ENCODE results near the gene LRRC8D. TPM values are rescaled to one million over a fixed set of nuclear protein-coding genes. Genes with fewer than 3 reads are reported as not detected.

Gene LRRC8D
- total RNA-seq, 1 experiment from 2014 or later, result 15.0 TPM

- H3K4me3 ChIP-seq (replicated peaks in 1 of 2; ENCODE audit: low read depth in 1 of 2, low read length in 2 of 2), result no peak overlapping the region
- ChIA-PET RAD21 (ENCODE audit: low non-redundant PET in 1 of 2, low total read pairs in 2 of 2, uncharacterized antibody in 2 of 2, unreplicated experiment in 2 of 2) (no interaction called here), POLR2A (no interaction called here), CTCF (interaction anchor here (1.9 kb wide), 1 partner anchor 10 kb away, joined by 6 read pairs; no protein-coding TSS in a partner anchor)
- TF ChIP-seq CBX3 (IDR thresholded peaks at IDR 0.05; ENCODE audit: low read depth), result no peak
- TF ChIP-seq CEBPB (IDR thresholded peaks at IDR 0.05; ENCODE audit: low read depth), result no peak
- no peak for TF ChIP-seq POLR2A (IDR thresholded peaks at IDR 0.05; ENCODE audit: borderline replicate concordance, extremely low read depth, insufficient read depth, insufficient read length)
- no peak for TF ChIP-seq JUND (IDR thresholded peaks at IDR 0.05)
- no peak for TF ChIP-seq ZNF274 (IDR thresholded peaks at IDR 0.05; ENCODE audit: low read depth, low read length)
- no peak for TF ChIP-seq SP1 (IDR thresholded peaks at IDR 0.05; ENCODE audit: low read depth)
- TF ChIP-seq EZH2phosphoT487 (IDR thresholded peaks at IDR 0.05; ENCODE audit: borderline replicate concordance), result no peak
- TF ChIP-seq TCF7L2 (IDR thresholded peaks at IDR 0.05; ENCODE audit: borderline replicate concordance, extremely low read depth, insufficient read depth, insufficient read length), result no peak
- TF ChIP-seq ELF1 (IDR thresholded peaks at IDR 0.05; ENCODE audit: borderline replicate concordance, low read depth), result no peak
- no peak for TF ChIP-seq SRF (IDR thresholded peaks at IDR 0.05; ENCODE audit: low read depth)
- H3K36me3 ChIP-seq (ENCODE audit: control insufficient read depth in 1 of 2, insufficient read depth in 2 of 2, low read length in 2 of 2), result no peaks in the 10 kb centered on the region
- no peak overlapping the region for H3K4me2 ChIP-seq (ENCODE audit: low read length)
- no peak for ATAC-seq
- H3K9me2 ChIP-seq (ENCODE audit: insufficient read depth), result no peaks in the 10 kb centered on the region
- no peaks in the 10 kb centered on the region for H3K79me2 ChIP-seq (ENCODE audit: insufficient read depth, low read length)
- H3K9me3 ChIP-seq (ENCODE audit: control insufficient read depth in 1 of 2, insufficient read depth in 1 of 2, low read depth in 1 of 2, low read length in 2 of 2), result no peaks in the 10 kb centered on the region
- BruUV-seq (replicated peaks), result no TSS peak
- intact Hi-C loops (cut with micrococcal nuclease), result no loop called here
- DNase-seq (ENCODE audit: low read depth, low spot score), result no peak
- no peak overlapping the region for H3K27ac ChIP-seq (ENCODE audit: low read depth, low read length)
- no peaks in the 10 kb centered on the region for H4K20me1 ChIP-seq (ENCODE audit: insufficient read depth)
- no peak overlapping the region for H2AFZ ChIP-seq (ENCODE audit: low read depth, low read length, poor library complexity, severe bottlenecking)
- no peaks in the 10 kb centered on the region for H3K4me1 ChIP-seq (ENCODE audit: control insufficient read depth in 1 of 2, insufficient read depth in 2 of 2, low read length in 2 of 2)
- no peaks in the 10 kb centered on the region for H3K27me3 ChIP-seq (ENCODE audit: insufficient read depth, low read length)
- H3K9ac ChIP-seq (ENCODE audit: low read length), result no peak overlapping the region
Observed at GRCh38 chr1:89833183-89834082, 12.6 kb downstream of the LRRC8D start.

All from HCT116 (cell line).